SK-N-SH treated with all-trans-retinoic acid at 6 μM for 48 hours (cell line): ENCODE results near the gene RPL28.
A peak's percentile ranks its signal among the peaks of the same experiment; 100 is the strongest.

Source experiments
- ATAC-seq: fragments of 200-7000 bp; cut with Tn5 transposase; 3 replicates; pipeline ENCODE4 v1.9.1; 2020; ENCODE audit warnings: mild to moderate bottlenecking, moderate library complexity
- ARNTL ChIP-seq: fragments of 450-650 bp; formaldehyde crosslinking; IDR thresholded peaks from 2 replicates; pipeline ENCODE4 v1.5.0; 2020; ENCODE audit warnings: low read depth, mild to moderate bottlenecking, moderate library complexity, borderline replicate concordance
- BACH2 ChIP-seq: fragments of 250-450 bp; sonication (Bioruptor Pico); IDR thresholded peaks from 2 replicates; pipeline ENCODE4 v1.9.0; 2021; ENCODE audit warnings: mild to moderate bottlenecking, borderline replicate concordance
- CREB5 ChIP-seq: fragments of 250-450 bp; sonication (Bioruptor Pico); IDR thresholded peaks from 2 replicates; pipeline ENCODE4 v1.5.1; 2020; ENCODE audit warnings: low read depth, mild to moderate bottlenecking, moderate library complexity
- CSDC2 ChIP-seq: fragments of 250-450 bp; sonication (Bioruptor Pico); IDR thresholded peaks from 2 replicates; pipeline ENCODE4 v1.5.0; 2020; ENCODE audit warnings: mild to moderate bottlenecking, moderate library complexity
- CSRNP3 ChIP-seq: fragments of 250-450 bp; sonication (Bioruptor Pico); IDR thresholded peaks from 2 replicates; pipeline ENCODE4 v1.5.1; 2021; ENCODE audit warnings: mild to moderate bottlenecking, moderate library complexity
- ESRRG ChIP-seq: fragments of 250-450 bp; sonication (Bioruptor Pico); IDR thresholded peaks from 2 replicates; pipeline ENCODE4 v1.6.1; 2021; ENCODE audit warnings: mild to moderate bottlenecking
- GLIS3 ChIP-seq: fragments of 250-450 bp; sonication (Bioruptor Pico); IDR thresholded peaks from 2 replicates; pipeline ENCODE4 v1.5.0; 2020; ENCODE audit warnings: mild to moderate bottlenecking, moderate library complexity
- ISL1 ChIP-seq: fragments of 250-450 bp; sonication (Bioruptor Pico); IDR thresholded peaks from 2 replicates; pipeline ENCODE4 v2.1.2; 2022; ENCODE audit warnings: mild to moderate bottlenecking, moderate library complexity
- OSR1 ChIP-seq: fragments of 250-450 bp; sonication (Bioruptor Pico); IDR thresholded peaks from 2 replicates; pipeline ENCODE4 v1.8.0; 2022; ENCODE audit warnings: moderate library complexity, mild to moderate bottlenecking, inconsistent platforms
- PATZ1 ChIP-seq: fragments of 250-450 bp; sonication (Bioruptor Pico); IDR thresholded peaks from 2 replicates; pipeline ENCODE4 v1.8.0; 2020; ENCODE audit warnings: mild to moderate bottlenecking, moderate library complexity, borderline replicate concordance
- POU6F1 ChIP-seq: fragments of 250-450 bp; sonication (Bioruptor Pico); IDR thresholded peaks from 2 replicates; pipeline ENCODE4 v1.8.0; 2021; ENCODE audit warnings: low read depth, mild to moderate bottlenecking, moderate library complexity, borderline replicate concordance
- PPARA ChIP-seq: fragments of 250-450 bp; sonication (Bioruptor Pico); IDR thresholded peaks from 2 replicates; pipeline ENCODE4 v1.5.0; 2020; ENCODE audit warnings: mild to moderate bottlenecking, borderline replicate concordance
- RARB ChIP-seq: fragments of 250-450 bp; sonication (Bioruptor Pico); IDR thresholded peaks from 2 replicates; pipeline ENCODE4 v1.8.0; 2021; ENCODE audit warnings: mild to moderate bottlenecking, moderate library complexity
- SNAI2 ChIP-seq: fragments of 250-450 bp; sonication (Bioruptor Pico); IDR thresholded peaks from 2 replicates; pipeline ENCODE4 v1.5.0; 2020; ENCODE audit warnings: mild to moderate bottlenecking, moderate library complexity
- TCF4 ChIP-seq: fragments of 250-450 bp; sonication (Bioruptor Pico); IDR thresholded peaks from 2 replicates; pipeline ENCODE4 v1.8.0; 2021; ENCODE audit warnings: mild to moderate bottlenecking, moderate library complexity, borderline replicate concordance
- TOX ChIP-seq: fragments of 250-450 bp; sonication (Bioruptor Pico); IDR thresholded peaks from 2 replicates; pipeline ENCODE4 v1.8.0; 2021; ENCODE audit warnings: mild to moderate bottlenecking, moderate library complexity, borderline replicate concordance
- TSHZ2 ChIP-seq: fragments of 250-450 bp; sonication (Bioruptor Pico); IDR thresholded peaks from 2 replicates; pipeline ENCODE4 v1.5.0; 2020; ENCODE audit warnings: mild to moderate bottlenecking, moderate library complexity
- ZC3H10 ChIP-seq: fragments of 250-450 bp; sonication (Bioruptor Pico); IDR thresholded peaks from 2 replicates; pipeline ENCODE4 v1.5.1; 2021; ENCODE audit warnings: mild to moderate bottlenecking, moderate library complexity
- ZFP3 ChIP-seq: fragments of 250-450 bp; sonication (Bioruptor Pico); IDR thresholded peaks from 2 replicates; pipeline ENCODE4 v1.5.0; 2020; ENCODE audit warnings: mild to moderate bottlenecking, moderate library complexity
- ZNF70 ChIP-seq: fragments of 450-650 bp; formaldehyde crosslinking; IDR thresholded peaks from 2 replicates; pipeline ENCODE4 v1.5.0; 2020; ENCODE audit warnings: mild to moderate bottlenecking, moderate library complexity
- ZNF8 ChIP-seq: fragments of 450-650 bp; formaldehyde crosslinking; IDR thresholded peaks from 2 replicates; pipeline ENCODE4 v1.5.0; 2020; ENCODE audit warnings: mild to moderate bottlenecking, moderate library complexity

Gene RPL28

GRCh38 chr19:55368106-55368505, 17.6 kb upstream of the RPL28 start:
- TF ChIP-seq BACH2 (no peak), SNAI2 (CRISPR knock-in tag) (no peak), ZNF70 (CRISPR knock-in tag) (no peak), PATZ1 (no peak), CREB5 (no peak), CSDC2 (CRISPR knock-in tag) (no peak), POU6F1 (no peak), RARB (CRISPR knock-in tag) (no peak), PPARA (CRISPR knock-in tag) (no peak), GLIS3 (CRISPR knock-in tag) (no peak), OSR1 (CRISPR knock-in tag) (no peak), ZC3H10 (CRISPR knock-in tag) (no peak), ARNTL (CRISPR knock-in tag) (no peak)
- no peak for ATAC-seq

GRCh38 chr19:55368701-55369563, 16.8 kb upstream of the RPL28 start:
- TF ChIP-seq TSHZ2: no peak
- TF ChIP-seq, all 23 proteins: peak for 0
- peak; percentile 32 for ATAC-seq

GRCh38 chr19:55369653-55370304, 16.0 kb upstream of the RPL28 start:
- ATAC-seq: peak; percentile 90
- TF ChIP-seq CREB5 (no peak), RARB (CRISPR knock-in tag) (no peak), GLIS3 (CRISPR knock-in tag) (no peak), PPARA (CRISPR knock-in tag) (no peak), TCF4 (CRISPR knock-in tag) (no peak)

- ATAC-seq: peak; percentile 44
- TF ChIP-seq BACH2: no peak
- TF ChIP-seq CSDC2 (CRISPR knock-in tag): no peak
- TF ChIP-seq ZC3H10 (CRISPR knock-in tag): no peak
- no peak for TF ChIP-seq POU6F1
- no peak for TF ChIP-seq ZNF70 (CRISPR knock-in tag)
- TF ChIP-seq CSRNP3: no peak
- no peak for TF ChIP-seq TCF4 (CRISPR knock-in tag)
- no peak for TF ChIP-seq ZFP3 (CRISPR knock-in tag)
- TF ChIP-seq TOX (CRISPR knock-in tag): no peak
- no peak for TF ChIP-seq SNAI2 (CRISPR knock-in tag)
- no peak for TF ChIP-seq PPARA (CRISPR knock-in tag)
- TF ChIP-seq ZNF8 (CRISPR knock-in tag): no peak
- no peak for TF ChIP-seq ESRRG (CRISPR knock-in tag)
- no peak for TF ChIP-seq ISL1 (CRISPR knock-in tag)
These were observed 15.3 kb upstream of the RPL28 start, which contains the start of gene IL11 for GRCh38 chr19:55370305-55370988. TSS of gene IL11 (minus strand) at chr19:55370463. CDS start at chr19:55370310, 153 bp downstream.
